ENCODE results near the gene FBXO7.

Gene FBXO7

GRCh38 chr22:32533265-32534111 is 58.9 kb downstream of the FBXO7 start:
- no peak for DNase-seq

GRCh38 chr22:32534252-32535235 is 59.9 kb downstream of the FBXO7 start:
- DNase-seq, result no peak

GRCh38 chr22:32535531-32536190 is 61.0 kb downstream of the FBXO7 start:
- no peak for DNase-seq

- DNase-seq, result no peak
These were observed 61.7 kb downstream of the FBXO7 start for GRCh38 chr22:32536352-32536751.

GRCh38 chr22:32538521-32538920 is 63.9 kb downstream of the FBXO7 start:
- no peak for DNase-seq

GRCh38 chr22:32539631-32540421 is 65.2 kb downstream of the FBXO7 start:
- no peak for DNase-seq

GRCh38 chr22:32541481-32541880 is 66.9 kb downstream of the FBXO7 start:
- no peak for DNase-seq

GRCh38 chr22:32542066-32542676 is 67.6 kb downstream of the FBXO7 start:
- DNase-seq, result no peak

GRCh38 chr22:32542677-32543357 is 68.2 kb downstream of the FBXO7 start:
- no peak for DNase-seq

- DNase-seq, result no peak
These were observed 70.4 kb downstream of the FBXO7 start for GRCh38 chr22:32544953-32545558.

GRCh38 chr22:32545801-32546200 is 71.2 kb downstream of the FBXO7 start:
- no peak for DNase-seq

- DNase-seq, result no peak
These were observed 71.9 kb downstream of the FBXO7 start for GRCh38 chr22:32546496-32546895.

- no peak for DNase-seq
These were observed 72.3 kb downstream of the FBXO7 start for GRCh38 chr22:32546935-32547334.

GRCh38 chr22:32548039-32548438 is 73.4 kb downstream of the FBXO7 start:
- no peak for DNase-seq
